ENCODE data around the gene C16orf78. TPM values are rescaled to one million over a fixed set of nuclear protein-coding genes. Genes with fewer than 3 reads are reported as not detected.
A peak's percentile ranks its signal among the peaks of the same experiment; 100 is the strongest.

The C16orf78 gene
- total RNA-seq, 6 donors from 2014 or later: not detected

GRCh38 chr16:49349446-49350168 is 24.0 kb upstream of the C16orf78 start:
- DNase-seq (no peak), ATAC-seq (ENCODE audit: low FRiP score in 2 of 2) (no peak)
- Histone ChIP-seq H3K9me3 (no peaks in the 10 kb centered on the region), H3K36me3 (no peaks in the 10 kb centered on the region), H3K27ac (no peak overlapping the region), H3K27me3 (no peaks in the 10 kb centered on the region), H3K4me1 (no peaks in the 10 kb centered on the region), H3K4me3 (no peak overlapping the region)
- no peak for TF ChIP-seq POLR2AphosphoS5 (IDR thresholded peaks at IDR 0.05)
- TF ChIP-seq CTCF (IDR thresholded peaks at IDR 0.05): no peak
- no peak for TF ChIP-seq EP300 (IDR thresholded peaks at IDR 0.05)
- no peak for TF ChIP-seq POLR2A (IDR thresholded peaks at IDR 0.05)
- WGBS, 2 donors: 65% methylated on average over 19 to 20 of the region's 20 CpGs

- TF ChIP-seq CTCF (IDR thresholded peaks at IDR 0.05) (peak; percentile 45 to 82 (median 68)), POLR2AphosphoS5 (IDR thresholded peaks at IDR 0.05) (no peak), EP300 (IDR thresholded peaks at IDR 0.05) (no peak)
- ATAC-seq (ENCODE audit: low FRiP score in 2 of 2): peak in 1 of 2 donors; percentile 70
- Histone ChIP-seq H3K27ac (no peak overlapping the region), H3K36me3 (no peaks in the 10 kb centered on the region), H3K9me3 (no peaks in the 10 kb centered on the region), H3K27me3 (no peaks in the 10 kb centered on the region), H3K4me1 (no peaks in the 10 kb centered on the region), H3K4me3 (no peak overlapping the region)
- peak; percentile 37 to 54 for DNase-seq
- 35 to 37% methylated on average over 24 to 25 of the region's 25 CpGs for WGBS, 2 donors
These were observed 23.1 kb upstream of the C16orf78 start for GRCh38 chr16:49350265-49351095.

- Histone ChIP-seq H3K4me1 (no peaks in the 10 kb centered on the region), H3K27ac (no peak overlapping the region), H3K27me3 (no peaks in the 10 kb centered on the region), H3K9me3 (no peaks in the 10 kb centered on the region), H3K4me3 (no peak overlapping the region), H3K36me3 (no peaks in the 10 kb centered on the region)
- ATAC-seq (ENCODE audit: low FRiP score in 2 of 2): no peak
- WGBS, 2 donors: 25 to 28% methylated on average over 7 of the region's 7 CpGs
- peak in 1 of 2 donors; percentile 1 for DNase-seq
- TF ChIP-seq EP300 (IDR thresholded peaks at IDR 0.05): no peak
- no peak for TF ChIP-seq CTCF (IDR thresholded peaks at IDR 0.05)
- TF ChIP-seq POLR2A (IDR thresholded peaks at IDR 0.05): no peak
- TF ChIP-seq POLR2AphosphoS5 (IDR thresholded peaks at IDR 0.05): no peak
These were observed 22.5 kb upstream of the C16orf78 start for GRCh38 chr16:49351096-49351487.

- WGBS, 2 donors: 57 to 59% methylated on average over 3 to 4 of the region's 4 CpGs
- Histone ChIP-seq H3K36me3 (no peaks in the 10 kb centered on the region), H3K4me1 (no peaks in the 10 kb centered on the region), H3K27me3 (no peaks in the 10 kb centered on the region), H3K4me3 (no peak overlapping the region), H3K27ac (no peak overlapping the region), H3K9me3 (no peaks in the 10 kb centered on the region)
- ATAC-seq (ENCODE audit: low FRiP score in 2 of 2) (no peak), DNase-seq (no peak)
- TF ChIP-seq EP300 (IDR thresholded peaks at IDR 0.05) (no peak), CTCF (IDR thresholded peaks at IDR 0.05) (no peak), POLR2AphosphoS5 (IDR thresholded peaks at IDR 0.05) (no peak), POLR2A (IDR thresholded peaks at IDR 0.05) (no peak)
These were observed 20.7 kb upstream of the C16orf78 start for GRCh38 chr16:49352892-49353291.

All from upper lobe of left lung (tissue), 6 donors.